Activated naive CD4-positive, alpha-beta T cell treated with anti-CD3 and anti-CD28 coated beads, Interleukin-2, amount 50 U/mL, for 16 hours (primary cell): ENCODE results near the gene KDM5D.

Experiments
- DNase-seq: peaks from one replicate; pipeline ENCODE4 v3.0.0-alpha.2; 2020

Gene KDM5D

DNA sequence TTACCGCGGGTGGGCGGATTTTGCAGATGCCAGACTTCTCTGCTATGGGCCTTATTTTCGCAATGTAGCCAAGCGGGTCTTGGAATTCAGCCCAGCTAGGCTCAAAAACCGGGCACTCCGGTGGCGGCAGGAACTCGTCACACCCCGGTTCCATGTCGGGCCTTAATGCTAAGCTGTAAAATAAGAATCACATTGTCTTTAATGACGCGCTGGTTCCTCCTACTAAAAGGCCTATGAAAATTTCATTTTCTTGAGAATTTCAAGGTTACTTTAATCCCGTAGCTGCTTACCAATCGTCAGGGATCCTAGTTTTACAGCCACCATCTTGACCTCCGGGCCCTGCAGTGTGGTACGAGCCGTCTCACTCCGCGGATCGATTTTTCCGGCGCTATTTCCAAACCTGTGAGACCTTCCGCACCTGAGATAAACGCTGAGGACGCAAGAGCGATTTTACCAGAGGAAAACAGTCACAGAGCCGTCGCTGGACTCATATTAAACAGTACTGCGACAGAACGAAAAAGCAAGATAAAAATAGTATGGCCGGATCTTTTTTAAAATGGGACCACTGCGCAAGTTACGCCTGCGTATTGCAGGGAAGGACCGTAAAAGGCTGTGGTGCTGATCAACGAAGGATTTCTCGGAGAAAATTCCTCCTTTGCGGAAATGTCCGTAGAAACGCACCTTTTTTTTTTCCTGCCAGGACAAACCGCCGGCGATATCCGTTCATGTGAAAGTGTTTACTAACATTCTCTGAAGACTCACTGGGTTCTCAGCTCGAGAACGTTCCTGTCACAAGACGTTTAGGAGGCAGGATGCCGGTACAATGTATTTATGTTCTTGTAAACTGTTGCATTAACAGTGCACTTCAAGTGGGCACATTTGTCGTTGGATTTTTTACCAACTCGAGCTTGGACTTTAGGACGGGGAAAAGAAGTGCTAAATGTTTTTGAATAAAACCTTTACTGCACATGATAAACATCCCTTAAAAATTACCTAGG is at the start of gene KDM5D:
KDM5D (minus strand) TSS at position 346 of the 998 bp plus-strand sequence; CDS start at position 154, 192 bp downstream.
- DNase-seq: peak; percentile 64

DNA sequence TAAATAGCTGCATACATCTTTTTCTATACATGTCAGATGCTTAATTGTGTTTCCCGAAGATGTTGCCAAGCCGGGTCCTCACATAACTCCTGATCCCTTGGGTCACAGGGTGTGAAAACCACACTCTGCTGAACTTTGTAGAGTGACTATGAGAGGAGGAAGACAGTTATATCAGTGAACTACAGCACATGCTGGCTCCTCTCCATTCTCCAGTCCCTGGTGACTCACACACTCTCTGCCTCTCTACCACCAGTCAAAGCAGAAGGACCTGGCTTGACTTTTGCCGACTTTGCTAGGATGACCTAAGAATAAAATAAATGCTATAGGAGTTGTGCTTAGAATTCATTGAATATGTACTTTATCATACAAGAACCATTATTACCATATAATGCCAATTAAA is 23.8 kb upstream of the KDM5D start:
- DNase-seq: no peak

GRCh38 chrY:19743331-19743730 is 1.2 kb downstream of the KDM5D start:
- no peak for DNase-seq

- no peak for DNase-seq
Observed at GRCh38 chrY:19742153-19742552, 2.4 kb downstream of the KDM5D start.

DNA sequence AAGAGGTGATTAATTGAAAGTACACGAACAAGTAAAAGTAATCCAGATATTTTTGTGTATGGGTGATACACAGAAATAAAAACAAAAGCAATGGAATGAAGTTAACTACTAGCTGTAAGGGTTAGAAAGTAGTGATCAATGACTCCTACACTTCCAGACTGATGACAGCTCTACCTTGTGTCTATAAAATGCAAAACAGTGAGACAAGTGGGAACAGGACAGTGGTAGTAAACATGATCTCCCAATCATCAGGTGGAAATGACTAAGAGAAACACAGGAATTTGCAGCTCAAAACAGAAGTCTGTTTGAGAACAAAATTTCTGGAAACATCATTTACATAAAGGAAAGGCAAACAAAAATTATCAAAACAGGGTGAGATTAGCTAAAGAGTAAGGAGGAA is 10.1 kb downstream of the KDM5D start:
- DNase-seq: no peak

DNA sequence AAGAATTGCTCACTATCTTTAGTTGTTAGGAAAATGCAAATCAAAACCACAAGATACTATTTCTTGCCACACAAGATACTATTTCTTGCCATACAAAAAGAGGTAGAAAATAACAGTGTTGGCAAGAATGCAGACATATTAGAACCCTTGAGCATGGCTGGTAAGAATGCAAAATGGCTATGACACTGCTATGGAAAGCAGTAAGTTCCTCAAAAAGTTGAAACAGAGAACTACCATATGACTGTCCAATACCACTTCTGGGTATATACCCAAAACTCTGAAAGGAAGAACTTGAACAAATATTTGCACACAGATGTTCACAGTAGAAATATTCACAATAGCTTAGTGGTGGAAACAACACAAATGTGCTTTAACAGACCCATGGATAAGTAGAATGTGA is 26.6 kb downstream of the KDM5D start:
- no peak for DNase-seq

DNA sequence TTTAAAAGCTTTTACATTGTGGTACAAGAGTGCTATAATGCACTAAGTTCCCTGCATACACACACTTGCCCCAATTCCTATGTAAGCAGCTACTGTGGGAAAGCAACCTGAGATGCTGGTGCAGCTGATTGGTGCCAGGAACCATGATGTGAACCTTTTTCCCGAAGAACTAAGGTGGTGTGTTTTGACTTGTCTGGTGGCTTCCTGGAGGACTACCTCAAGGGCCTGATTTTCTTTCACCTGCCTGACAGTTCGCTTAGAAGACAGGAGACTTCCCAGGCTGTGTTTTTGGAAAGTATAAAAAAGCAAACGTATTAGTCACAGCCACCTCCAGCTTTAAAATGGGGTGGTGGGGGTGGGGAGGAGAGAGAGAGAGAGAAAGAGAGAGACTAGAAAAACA is 27.4 kb downstream of the KDM5D start:
- no peak for DNase-seq

GRCh38 chrY:19715226-19715625 is 29.3 kb downstream of the KDM5D start:
- no peak for DNase-seq

- no peak for DNase-seq
Observed at GRCh38 chrY:19713430-19713829, 31.1 kb downstream of the KDM5D start.

DNA sequence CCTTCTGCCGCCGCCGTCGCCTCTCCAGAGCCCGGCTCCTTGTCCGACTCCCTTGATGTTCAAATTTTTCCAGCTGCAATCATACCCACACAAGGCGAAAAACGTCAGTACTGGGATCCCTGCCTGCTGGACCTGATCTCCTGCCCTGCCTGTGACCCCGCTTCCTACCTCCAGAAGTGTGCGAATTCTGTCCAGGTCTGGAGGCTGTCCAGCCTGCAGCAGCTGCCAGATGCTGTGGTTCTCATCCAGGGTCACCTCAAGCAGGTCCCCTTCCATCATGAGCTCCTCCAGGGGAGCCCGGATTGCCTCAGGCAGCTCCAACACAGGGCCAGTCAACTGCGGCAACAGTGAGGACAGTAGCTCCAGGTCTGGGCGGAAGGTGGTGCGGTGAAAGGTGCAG is 38.3 kb downstream of the KDM5D start:
- DNase-seq: no peak

- DNase-seq: no peak
Observed at GRCh38 chrY:19698495-19698894, 46.0 kb downstream of the KDM5D start.

DNA sequence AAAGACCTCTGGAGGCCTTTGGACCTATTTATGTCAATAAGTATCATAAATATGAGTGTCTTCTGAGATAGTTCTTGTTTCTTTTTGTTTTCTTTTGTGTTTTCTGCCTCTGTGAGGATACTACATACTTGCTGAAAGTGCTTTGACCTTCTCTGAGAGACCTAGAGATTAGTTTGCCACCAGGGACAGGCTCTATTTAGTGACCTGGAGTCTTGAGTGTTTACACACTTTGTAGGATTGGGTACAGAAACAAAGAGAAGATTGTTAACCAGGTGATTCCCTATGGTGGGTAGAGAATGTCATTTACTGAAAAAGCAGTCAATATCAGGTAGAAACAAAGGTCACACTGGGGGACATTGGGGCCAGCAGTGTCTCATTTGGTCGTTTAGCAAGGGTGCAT is 63.7 kb downstream of the KDM5D start:
- DNase-seq: no peak
